WTC11 (cell line): Measurements from ENCODE around the gene KLF7.

ENCODE experiments used
- CTCF ChIP-seq: fragments of 200-600 bp; IDR thresholded peaks from 2 replicates; pipeline ENCODE4 v1.8.0; 2022; ENCODE audit warnings: antibody characterized with exemption
- ESRRA ChIP-seq: sonication (generic); formaldehyde crosslinking; IDR thresholded peaks from 2 replicates; pipeline ENCODE4 v1.8.1; 2022; ENCODE audit warnings: mild to moderate bottlenecking, missing genetic modification reagents, borderline replicate concordance
- GABPB1 ChIP-seq: sonication (generic); formaldehyde crosslinking; IDR thresholded peaks from 2 replicates; pipeline ENCODE4 v1.8.1; 2023; ENCODE audit warnings: mild to moderate bottlenecking, missing genetic modification reagents
- NR1H2 ChIP-seq: sonication (generic); formaldehyde crosslinking; IDR thresholded peaks from 2 replicates; pipeline ENCODE4 v1.9.0; 2021; ENCODE audit warnings: mild to moderate bottlenecking, moderate library complexity, missing genetic modification reagents
- TEAD4 ChIP-seq: sonication (generic); formaldehyde crosslinking; IDR thresholded peaks from 2 replicates; pipeline ENCODE4 v1.8.0; 2022; ENCODE audit warnings: mild to moderate bottlenecking, missing genetic modification reagents
- USF1 ChIP-seq: sonication (generic); formaldehyde crosslinking; IDR thresholded peaks from 2 replicates; pipeline ENCODE4 v1.8.0; 2022; ENCODE audit warnings: mild to moderate bottlenecking, missing genetic modification reagents
- ZNF138 ChIP-seq: sonication (generic); formaldehyde crosslinking; conservative IDR thresholded peaks from 2 replicates; pipeline ENCODE4 v1.8.1; 2022; ENCODE audit warnings: mild to moderate bottlenecking, moderate library complexity, missing genetic modification reagents
- ZNF281 ChIP-seq: sonication (generic); formaldehyde crosslinking; IDR thresholded peaks from 2 replicates; pipeline ENCODE4 v1.8.0; 2023; ENCODE audit warnings: mild to moderate bottlenecking, missing genetic modification reagents

GRCh38 chr2:207149249-207150213, 16.2 kb downstream of the KLF7 start:
- TF ChIP-seq CTCF: no peak
- no peak for TF ChIP-seq NR1H2 (CRISPR knock-in tag)
- TF ChIP-seq ESRRA (CRISPR knock-in tag): no peak
- TF ChIP-seq USF1 (CRISPR knock-in tag): no peak
- no peak for TF ChIP-seq ZNF138 (CRISPR knock-in tag)
- no peak for TF ChIP-seq TEAD4
- no peak for TF ChIP-seq GABPB1
- no peak for TF ChIP-seq ZNF281
